Stimulated activated naive B cell treated with anti-CD40 and anti-IgM and Interleukin-4, amounts not matched to agents 10 μg/mL and 1 μg/mL and 100 μg/mL, for 72 hours (primary cell): ENCODE results near the gene NFASC.

Source experiments
- ATAC-seq, 2 donors: fragments of 150-1000 bp; cut with Tn5 transposase; replicated peaks; 2 replicates each; pipeline ENCODE4 v1.10.0; 2021; ENCODE audit warnings: moderate library complexity in 1 of 2
- DNase-seq: peaks from one replicate; pipeline ENCODE4 v3.0.0; 2021
- H3K27ac Mint-ChIP-seq: one replicate; pipeline ENCODE4 v1.8.0; 2022; ENCODE audit warnings: mild to moderate bottlenecking, mixed read lengths
- H3K27me3 Mint-ChIP-seq, 2 donors: one replicate each; pipeline ENCODE4 v1.8.0; 2022; ENCODE audit warnings: mixed read lengths in 2 of 2
- H3K36me3 Mint-ChIP-seq, 2 donors: one replicate each; pipeline ENCODE4 v1.8.0; 2022; ENCODE audit warnings: mixed read lengths in 2 of 2, mild to moderate bottlenecking in 1 of 2
- H3K4me1 Mint-ChIP-seq, 2 donors: one replicate each; pipeline ENCODE4 v1.8.0; 2022; ENCODE audit warnings: mixed read lengths in 2 of 2, mild to moderate bottlenecking in 1 of 2
- H3K4me3 Mint-ChIP-seq, 2 donors: one replicate each; pipeline ENCODE4 v1.8.0; 2022; ENCODE audit warnings: mild to moderate bottlenecking in 2 of 2, mixed read lengths in 2 of 2, moderate library complexity in 1 of 2
- H3K9me3 Mint-ChIP-seq, 2 donors: one replicate each; pipeline ENCODE4 v1.8.0; 2022; ENCODE audit warnings: mixed read lengths in 2 of 2, mild to moderate bottlenecking in 1 of 2

The NFASC gene

DNA sequence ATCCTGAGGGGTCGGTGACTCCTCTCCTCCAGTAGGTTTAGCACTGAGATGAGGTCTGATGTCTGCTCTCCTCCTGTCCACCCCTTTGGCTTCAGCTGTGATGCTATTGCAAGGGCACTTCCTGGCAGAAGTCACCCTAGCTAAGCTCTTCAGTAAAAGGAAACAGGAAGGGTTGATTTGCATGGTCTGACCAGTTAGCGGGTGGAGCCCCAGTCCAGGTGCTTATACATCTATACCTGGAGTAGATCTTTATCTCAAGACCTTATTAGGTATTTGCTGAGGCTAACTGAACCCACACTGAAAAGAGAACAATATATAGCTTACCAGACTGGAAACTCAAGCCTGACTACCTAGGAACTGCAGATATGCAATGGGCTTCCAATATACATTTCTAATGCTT, 28.9 kb upstream of the NFASC start:
- H3K9me3 Mint-ChIP-seq = peaks cover 0 to 5% of the 10 kb centered on the region in 2 donors
- no peak overlapping the region for H3K27ac Mint-ChIP-seq
- ATAC-seq (peak; percentile 58 to 64), DNase-seq (no peak)
- no peaks in the 10 kb centered on the region for H3K36me3 Mint-ChIP-seq
- H3K27me3 Mint-ChIP-seq = peaks cover 27 to 43% of the 10 kb centered on the region in 2 donors
- peaks cover 12 to 16% of the 10 kb centered on the region in 2 donors for H3K4me1 Mint-ChIP-seq
- no peak overlapping the region for H3K4me3 Mint-ChIP-seq

GRCh38 chr1:204842369-204842768, 28.3 kb upstream of the NFASC start:
- H3K4me1 Mint-ChIP-seq = peaks cover 12 to 16% of the 10 kb centered on the region in 2 donors
- ATAC-seq (no peak), DNase-seq (no peak)
- H3K36me3 Mint-ChIP-seq = no peaks in the 10 kb centered on the region
- no peak overlapping the region for H3K4me3 Mint-ChIP-seq
- peaks cover 0 to under 1% of the 10 kb centered on the region in 2 donors for H3K9me3 Mint-ChIP-seq
- H3K27me3 Mint-ChIP-seq = peaks cover 23 to 40% of the 10 kb centered on the region in 2 donors
- no peak overlapping the region for H3K27ac Mint-ChIP-seq

DNA sequence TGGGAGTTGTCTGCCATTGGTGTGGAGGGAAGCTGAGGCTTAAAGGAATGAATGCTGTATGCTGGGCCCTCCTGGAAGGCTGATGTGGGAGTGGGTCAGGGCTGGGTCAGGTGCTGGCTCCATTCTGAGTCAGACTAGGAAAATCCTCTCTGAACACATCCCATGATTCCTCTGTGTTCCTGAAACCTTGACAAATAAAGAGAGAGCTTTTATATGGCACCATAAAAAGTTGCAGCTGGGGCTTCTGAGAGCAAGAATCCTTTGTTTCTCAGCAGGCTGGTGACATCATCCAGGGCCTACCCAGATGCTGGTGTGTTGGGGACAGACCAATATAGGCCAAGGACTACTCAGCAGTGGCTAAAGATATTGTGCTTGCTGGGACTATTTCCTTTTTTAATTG, 27.8 kb upstream of the NFASC start:
- DNase-seq (no peak), ATAC-seq (no peak)
- H3K9me3 Mint-ChIP-seq = no peaks in the 10 kb centered on the region
- H3K4me3 Mint-ChIP-seq = no peak overlapping the region
- H3K27me3 Mint-ChIP-seq = peaks cover 23 to 40% of the 10 kb centered on the region in 2 donors
- no peaks in the 10 kb centered on the region for H3K36me3 Mint-ChIP-seq
- H3K27ac Mint-ChIP-seq = no peak overlapping the region
- peaks cover 12 to 16% of the 10 kb centered on the region in 2 donors for H3K4me1 Mint-ChIP-seq

DNA sequence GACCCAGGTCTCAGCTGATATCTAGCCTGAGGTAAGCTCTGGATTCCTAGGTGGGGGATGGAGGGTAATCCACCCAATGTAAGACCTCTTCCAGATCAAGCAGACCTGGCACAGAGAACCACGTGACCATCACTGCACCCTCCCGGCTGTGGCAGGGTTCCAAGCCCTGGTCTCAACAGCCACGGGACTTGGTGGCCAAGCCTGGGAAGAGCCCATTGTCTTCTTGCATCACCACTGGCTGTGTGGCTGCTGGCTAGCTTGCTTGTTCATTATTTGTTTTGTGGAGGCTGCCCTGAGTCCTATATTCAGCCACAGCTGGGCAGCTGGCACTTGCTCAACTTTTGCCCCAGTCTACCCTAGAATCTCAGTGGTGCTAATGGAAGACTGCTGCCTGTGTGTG, 24.1 kb upstream of the NFASC start:
- H3K27me3 Mint-ChIP-seq = peaks cover 23 to 33% of the 10 kb centered on the region in 2 donors
- H3K9me3 Mint-ChIP-seq = no peaks in the 10 kb centered on the region
- DNase-seq = no peak
- no peak for ATAC-seq
- peaks cover 9 to 10% of the 10 kb centered on the region in 2 donors for H3K4me1 Mint-ChIP-seq
- no peak overlapping the region for H3K4me3 Mint-ChIP-seq
- H3K36me3 Mint-ChIP-seq = no peaks in the 10 kb centered on the region
- no peak overlapping the region for H3K27ac Mint-ChIP-seq

DNA sequence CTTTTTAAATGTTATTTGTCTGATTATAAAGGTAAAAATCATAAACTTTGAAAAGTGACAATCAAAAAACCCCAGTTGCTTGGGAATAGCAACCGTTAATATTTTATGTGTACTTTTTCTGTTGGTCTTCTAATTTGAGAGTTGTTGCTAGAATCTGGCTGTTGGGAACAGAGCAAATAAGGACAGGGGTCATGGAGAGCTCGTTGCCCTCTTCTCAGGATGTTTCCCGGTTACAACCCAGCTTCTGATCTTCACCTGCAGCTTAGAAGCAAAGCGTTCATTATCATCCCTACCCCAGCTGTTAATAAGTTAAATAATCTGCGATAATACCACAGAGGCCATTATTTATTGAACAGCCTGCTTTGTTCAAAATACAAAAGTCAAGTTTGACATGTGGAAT, 22.1 kb upstream of the NFASC start:
- no peak for ATAC-seq
- H3K27me3 Mint-ChIP-seq = peaks cover 33 to 47% of the 10 kb centered on the region in 2 donors
- H3K4me1 Mint-ChIP-seq = no peaks in the 10 kb centered on the region
- no peak for DNase-seq
- no peak overlapping the region for H3K4me3 Mint-ChIP-seq
- no peaks in the 10 kb centered on the region for H3K9me3 Mint-ChIP-seq
- no peaks in the 10 kb centered on the region for H3K36me3 Mint-ChIP-seq
- no peak overlapping the region for H3K27ac Mint-ChIP-seq

- no peaks in the 10 kb centered on the region for H3K9me3 Mint-ChIP-seq
- H3K4me3 Mint-ChIP-seq = no peak overlapping the region
- H3K36me3 Mint-ChIP-seq = no peaks in the 10 kb centered on the region
- no peak for ATAC-seq
- H3K27me3 Mint-ChIP-seq = peaks cover 51 to 65% of the 10 kb centered on the region in 2 donors
- no peak for DNase-seq
- H3K27ac Mint-ChIP-seq = no peak overlapping the region
- H3K4me1 Mint-ChIP-seq = no peaks in the 10 kb centered on the region
These were observed 17.8 kb upstream of the NFASC start for GRCh38 chr1:204852854-204853253.

DNA sequence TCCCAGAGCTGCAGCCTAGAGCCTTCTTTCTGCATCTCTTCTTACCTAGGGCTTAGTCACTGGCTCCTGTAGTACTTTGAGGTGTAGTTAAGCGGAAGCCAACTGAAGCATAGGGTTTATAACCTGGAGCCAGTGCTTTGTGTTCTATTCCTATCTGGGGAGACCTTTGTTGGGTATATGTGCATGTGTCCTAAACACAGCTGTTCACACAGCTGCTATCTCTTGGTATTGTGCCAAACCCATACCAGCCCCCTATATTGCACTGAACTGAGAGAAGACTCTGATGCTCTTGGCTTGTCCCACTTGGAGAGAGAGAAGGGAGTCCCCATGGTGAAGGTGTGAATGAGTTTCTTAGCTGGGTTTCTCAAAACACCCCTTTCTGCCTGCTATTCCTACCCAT, 17.2 kb upstream of the NFASC start:
- no peak for DNase-seq
- H3K4me3 Mint-ChIP-seq = no peak overlapping the region
- no peak overlapping the region for H3K27ac Mint-ChIP-seq
- peaks cover 55 to 68% of the 10 kb centered on the region in 2 donors for H3K27me3 Mint-ChIP-seq
- H3K36me3 Mint-ChIP-seq = no peaks in the 10 kb centered on the region
- H3K9me3 Mint-ChIP-seq = no peaks in the 10 kb centered on the region
- no peak for ATAC-seq
- no peaks in the 10 kb centered on the region for H3K4me1 Mint-ChIP-seq

GRCh38 chr1:204854286-204854685, 16.4 kb upstream of the NFASC start:
- H3K9me3 Mint-ChIP-seq = no peaks in the 10 kb centered on the region
- no peaks in the 10 kb centered on the region for H3K36me3 Mint-ChIP-seq
- H3K4me3 Mint-ChIP-seq = no peak overlapping the region
- no peak for ATAC-seq
- no peak overlapping the region for H3K27ac Mint-ChIP-seq
- H3K4me1 Mint-ChIP-seq = no peaks in the 10 kb centered on the region
- DNase-seq = no peak
- peaks cover 60 to 70% of the 10 kb centered on the region in 2 donors for H3K27me3 Mint-ChIP-seq

- no peak for DNase-seq
- H3K27ac Mint-ChIP-seq = no peak overlapping the region
- no peak overlapping the region for H3K4me3 Mint-ChIP-seq
- peaks cover 1 to 6% of the 10 kb centered on the region in 2 donors for H3K9me3 Mint-ChIP-seq
- no peak for ATAC-seq
- no peaks in the 10 kb centered on the region for H3K36me3 Mint-ChIP-seq
- H3K27me3 Mint-ChIP-seq = peaks cover 50 to 56% of the 10 kb centered on the region in 2 donors
- H3K4me1 Mint-ChIP-seq = no peaks in the 10 kb centered on the region
These were observed 12.3 kb upstream of the NFASC start for GRCh38 chr1:204858363-204858821.

DNA sequence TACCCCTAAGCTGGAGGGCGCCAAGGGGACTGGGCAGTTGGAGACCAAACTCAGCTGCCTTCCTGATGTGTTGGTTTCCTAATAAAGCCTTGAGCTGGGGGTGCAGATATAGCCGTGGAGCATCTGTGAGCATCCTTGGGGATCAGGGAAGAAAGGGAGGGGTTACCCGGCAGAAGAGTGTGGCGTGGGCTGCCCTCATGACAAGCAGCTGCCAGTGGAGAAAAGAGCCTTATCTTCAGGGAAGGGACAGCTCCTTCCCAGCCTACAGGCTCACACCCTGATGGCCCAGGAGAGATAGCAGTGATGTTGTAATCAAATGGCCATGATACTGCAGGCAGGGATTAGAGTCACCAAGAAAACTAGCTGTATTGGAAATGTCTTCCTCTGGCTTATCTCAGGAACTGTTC, 10.8 kb upstream of the NFASC start:
- H3K4me3 Mint-ChIP-seq = no peak overlapping the region
- DNase-seq (no peak), ATAC-seq (no peak)
- no peaks in the 10 kb centered on the region for H3K4me1 Mint-ChIP-seq
- H3K27me3 Mint-ChIP-seq = peaks cover 47 to 51% of the 10 kb centered on the region in 2 donors
- no peaks in the 10 kb centered on the region for H3K36me3 Mint-ChIP-seq
- H3K27ac Mint-ChIP-seq = no peak overlapping the region
- H3K9me3 Mint-ChIP-seq = peaks cover 1 to 6% of the 10 kb centered on the region in 2 donors

DNA sequence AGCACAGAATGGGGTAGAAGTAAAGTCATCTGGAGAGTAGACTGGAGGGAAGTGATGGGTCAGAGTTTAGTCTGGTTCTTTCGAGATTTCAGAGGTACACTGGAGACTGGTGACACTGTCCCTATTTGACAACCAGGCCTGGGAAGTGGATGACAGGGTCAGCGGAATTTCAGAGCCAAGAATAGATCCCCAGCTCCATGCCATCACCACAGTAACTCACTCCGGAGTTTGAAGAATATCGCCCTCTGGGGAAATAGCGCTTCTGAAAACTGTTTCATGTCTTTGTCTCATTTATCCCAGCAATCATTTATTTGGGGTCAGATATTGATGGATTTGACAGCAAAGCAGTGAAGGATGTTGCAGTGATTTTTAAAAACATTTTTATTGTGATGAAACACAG, 7.6 kb upstream of the NFASC start:
- Mint-ChIP-seq H3K36me3 (no peaks in the 10 kb centered on the region), H3K4me1 (no peaks in the 10 kb centered on the region), H3K27me3 (peaks cover 19 to 25% of the 10 kb centered on the region in 2 donors), H3K4me3 (no peak overlapping the region), H3K9me3 (peaks cover 1 to 6% of the 10 kb centered on the region in 2 donors), H3K27ac (no peak overlapping the region)
- DNase-seq (no peak), ATAC-seq (no peak)

DNA sequence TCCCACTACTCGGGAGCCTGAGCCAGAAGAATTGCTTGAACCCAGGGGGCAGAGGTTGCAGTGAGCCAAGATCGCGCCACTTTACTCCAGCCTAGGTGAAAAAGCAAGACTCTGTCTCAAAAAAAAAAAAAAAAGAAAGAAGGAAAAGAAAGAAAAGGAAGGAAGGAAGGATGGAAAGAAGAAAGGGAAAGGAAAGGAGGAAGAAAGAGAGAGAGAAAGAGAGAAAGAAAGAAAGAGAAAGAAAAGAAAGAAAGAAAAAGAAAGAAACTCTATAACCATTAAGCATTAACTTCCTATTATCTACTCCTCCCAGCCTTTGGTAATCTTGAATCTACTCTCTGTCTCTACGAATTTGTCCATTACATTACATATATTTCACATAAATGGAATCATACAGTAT, 6.9 kb upstream of the NFASC start:
- H3K27ac Mint-ChIP-seq = no peak overlapping the region
- ATAC-seq = no peak
- DNase-seq = no peak
- H3K4me3 Mint-ChIP-seq = no peak overlapping the region
- H3K36me3 Mint-ChIP-seq = no peaks in the 10 kb centered on the region
- H3K27me3 Mint-ChIP-seq = peaks cover 12 to 19% of the 10 kb centered on the region in 2 donors
- no peaks in the 10 kb centered on the region for H3K4me1 Mint-ChIP-seq
- peaks cover 1 to 6% of the 10 kb centered on the region in 2 donors for H3K9me3 Mint-ChIP-seq

DNA sequence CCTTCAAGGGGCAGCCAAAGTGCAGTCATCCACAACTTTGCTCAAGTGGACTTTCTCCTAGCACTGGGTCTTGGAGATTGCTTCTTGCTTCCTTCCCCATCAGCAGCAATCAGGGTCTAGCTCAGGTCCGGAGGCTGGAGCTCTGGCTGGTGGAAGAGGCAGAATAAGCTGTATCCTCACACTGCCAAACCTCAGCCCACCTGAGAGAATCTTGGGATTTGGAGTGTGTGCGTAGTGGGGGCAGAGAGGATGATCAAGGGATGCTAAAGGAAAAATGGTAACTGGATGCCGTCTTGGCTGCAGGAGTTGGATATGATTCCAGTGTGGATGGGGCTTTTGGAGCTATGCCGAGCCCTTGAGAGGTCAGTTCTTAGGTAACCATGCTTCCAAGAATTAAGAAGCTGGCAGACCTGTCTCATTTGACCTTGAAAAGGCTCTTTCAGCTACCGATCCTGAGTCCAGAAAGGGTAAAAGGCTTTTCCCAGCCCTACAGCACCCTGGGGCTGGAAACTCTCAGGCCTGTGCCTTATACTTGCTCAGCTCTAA, 4.5 kb upstream of the NFASC start:
- Mint-ChIP-seq H3K9me3 (peaks cover 1 to 3% of the 10 kb centered on the region in 2 donors), H3K27me3 (peaks cover 14 to 24% of the 10 kb centered on the region in 2 donors), H3K4me3 (no peak overlapping the region), H3K36me3 (no peaks in the 10 kb centered on the region), H3K27ac (no peak overlapping the region), H3K4me1 (no peaks in the 10 kb centered on the region)
- DNase-seq = no peak
- ATAC-seq = no peak

- DNase-seq (no peak), ATAC-seq (no peak)
- Mint-ChIP-seq H3K27me3 (peaks cover 18 to 22% of the 10 kb centered on the region in 2 donors), H3K4me3 (no peak overlapping the region), H3K27ac (no peak overlapping the region), H3K4me1 (no peaks in the 10 kb centered on the region), H3K9me3 (no peaks in the 10 kb centered on the region), H3K36me3 (no peaks in the 10 kb centered on the region)
These were observed 3.5 kb upstream of the NFASC start for GRCh38 chr1:204867203-204867602.

DNA sequence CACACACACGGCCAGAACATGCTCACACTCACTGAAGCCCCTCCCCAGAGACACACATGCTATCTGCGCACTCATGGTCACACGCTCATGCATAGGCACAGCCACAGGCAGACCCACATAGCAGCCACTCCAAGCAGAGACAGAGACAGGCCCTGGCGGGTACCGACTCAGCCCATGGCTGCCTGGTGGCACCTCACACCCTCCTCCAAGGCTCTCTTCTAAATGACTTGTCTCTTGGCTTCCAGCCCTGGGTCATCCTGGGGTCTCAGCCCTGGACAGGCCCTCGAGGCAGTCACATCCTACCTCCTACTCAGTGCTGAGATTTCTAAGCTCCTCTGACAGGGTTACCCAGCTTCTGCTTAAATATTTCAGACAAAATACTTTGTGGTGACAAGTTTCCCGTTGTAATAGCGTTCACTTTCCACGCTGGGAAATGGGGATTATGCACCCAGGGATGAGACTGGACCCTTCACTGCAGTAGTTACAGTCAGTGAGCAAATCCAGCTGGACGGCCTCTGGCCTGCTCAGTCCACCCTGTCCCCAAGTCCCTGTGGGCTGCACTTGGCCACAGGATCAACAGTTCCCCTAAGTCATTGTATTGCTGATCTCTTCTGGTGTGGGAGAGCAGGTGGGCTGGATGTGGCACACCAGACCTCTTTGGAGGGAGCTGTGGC, 2.9 kb upstream of the NFASC start:
- Mint-ChIP-seq H3K36me3 (no peaks in the 10 kb centered on the region), H3K27me3 (peaks cover 18% of the 10 kb centered on the region in 2 donors), H3K9me3 (no peaks in the 10 kb centered on the region), H3K4me1 (no peaks in the 10 kb centered on the region), H3K27ac (no peak overlapping the region), H3K4me3 (no peak overlapping the region)
- ATAC-seq = no peak
- DNase-seq = no peak
